Panc1 (cell line): ENCODE results near the gene NMNAT3. TPM values are rescaled to one million over a fixed set of nuclear protein-coding genes. Genes with fewer than 3 reads are reported as not detected.

ENCODE experiments used
- ATAC-seq: fragments of 200-7000 bp; cut with Tn5 transposase; 2 replicates; pipeline ENCODE4 v1.9.1; 2020; ENCODE audit warnings: mild to moderate bottlenecking, moderate library complexity
- BruUV-seq: library from RNA; stranded (reverse); fragments of 400-500 nt; replicated peaks from 2 replicates; lab custom pipeline; 2021; lab: Mats Ljungman, UMichigan
- CTCF ChIA-PET: fragments of 300-600 bp; sonication (Branson Sonifier 250); formaldehyde crosslinking; loops from one replicate; lab custom pipeline; 2022; ENCODE audit warnings: antibody characterized with exemption; lab: Charles Lee
- POLR2A ChIA-PET: fragments of 300-600 bp; sonication (Branson Sonifier 250); formaldehyde crosslinking; loops from one replicate; lab custom pipeline; 2022; ENCODE audit warnings: antibody characterized with exemption; lab: Charles Lee
- DNase-seq: peaks from one replicate; pipeline ENCODE4 v3.0.0-alpha.2; 2010; ENCODE audit warnings: low read depth, low spot score
- H3K27ac ChIP-seq: 2 replicates; pipeline ENCODE4 v1.5.1; 2011; ENCODE audit warnings: mild to moderate bottlenecking, low read length, inconsistent platforms
- H3K27me3 ChIP-seq: fragments of 200-500 bp; sonication (Bioruptor generic); 2 replicates; pipeline ENCODE4 v1.6.0; 2014; ENCODE audit warnings: low read length, inconsistent platforms; ENCODE audit not compliant: control insufficient read depth, insufficient read depth
- H3K36me3 ChIP-seq: fragments of 200-500 bp; sonication (Bioruptor generic); 2 replicates; pipeline ENCODE4 v1.5.1; 2014; ENCODE audit warnings: inconsistent platforms, mild to moderate bottlenecking, low read length, moderate library complexity; ENCODE audit not compliant: control insufficient read depth, insufficient read depth
- H3K4me1 ChIP-seq: 2 replicates; pipeline ENCODE4 v1.5.1; 2011; ENCODE audit warnings: inconsistent platforms, mild to moderate bottlenecking, low read length, moderate library complexity; ENCODE audit not compliant: control insufficient read depth, insufficient read depth
- H3K4me3 ChIP-seq, 2 experiments: 2 replicates each; pipeline ENCODE4 v1.5.1; 2011 to 2012; ENCODE audit warnings: low read depth in 2 of 2, low read length in 2 of 2, mild to moderate bottlenecking in 2 of 2, inconsistent platforms in 1 of 2, moderate library complexity in 1 of 2
- H3K9me3 ChIP-seq: fragments of 200-500 bp; sonication (Bioruptor generic); 2 replicates; pipeline ENCODE4 v1.5.1; 2014; ENCODE audit warnings: low read depth, mild to moderate bottlenecking, inconsistent platforms, low read length, moderate library complexity; ENCODE audit not compliant: control insufficient read depth, insufficient read depth
- POLR2AphosphoS5 ChIP-seq: IDR thresholded peaks from 2 replicates; pipeline ENCODE4 v1.6.1; 2012; ENCODE audit warnings: mild to moderate bottlenecking, low read depth, low read length, moderate library complexity
- SIN3A ChIP-seq: IDR thresholded peaks from 2 replicates; pipeline ENCODE4 v1.6.1; 2012; ENCODE audit warnings: low read depth, mild to moderate bottlenecking, low read length, moderate library complexity, borderline replicate concordance; ENCODE audit not compliant: insufficient read depth
- TCF7L2 ChIP-seq: IDR thresholded peaks from 2 replicates; pipeline ENCODE4 v1.6.1; 2011; ENCODE audit warnings: mild to moderate bottlenecking, low read depth, low read length, inconsistent platforms
- in situ Hi-C: cut with HindIII; loops from 2 replicates; pipeline ENCODE4 v1.10.0; 2016; ENCODE audit warnings: low sequenced_read_pairs, low pct_unique_long_range_greater_than_20kb
- intact Hi-C: fragments of 100-400 bp; cut with micrococcal nuclease; formaldehyde crosslinking; loops from one replicate; pipeline ENCODE4 v1.10.0; 2022; ENCODE audit not compliant: unreplicated experiment
- total RNA-seq: library from RNA; stranded (reverse); gene quantifications from one replicate; pipeline ENCODE4 v1.2.1, GENCODE V29; 2021; ENCODE audit not compliant: unreplicated experiment
- TF ChIP-seq, protein P1 (sequence below), 2 experiments: IDR thresholded peaks; 2 replicates each; pipeline ENCODE4 v1.6.1; 2011 to 2012; ENCODE audit warnings: low read depth in 2 of 2, control low read depth in 1 of 2, low read length in 1 of 2, mild to moderate bottlenecking in 1 of 2, moderate library complexity in 1 of 2; ENCODE audit not compliant: insufficient read depth in 1 of 2
- TF ChIP-seq, protein P2 (sequence below): fragments of 450-650 bp; IDR thresholded peaks from 2 replicates; pipeline ENCODE4 v1.5.1; 2017; ENCODE audit warnings: mild to moderate bottlenecking

Gene NMNAT3
- total RNA-seq, 1 experiment from 2014 or later, result 1.9 TPM

DNA sequence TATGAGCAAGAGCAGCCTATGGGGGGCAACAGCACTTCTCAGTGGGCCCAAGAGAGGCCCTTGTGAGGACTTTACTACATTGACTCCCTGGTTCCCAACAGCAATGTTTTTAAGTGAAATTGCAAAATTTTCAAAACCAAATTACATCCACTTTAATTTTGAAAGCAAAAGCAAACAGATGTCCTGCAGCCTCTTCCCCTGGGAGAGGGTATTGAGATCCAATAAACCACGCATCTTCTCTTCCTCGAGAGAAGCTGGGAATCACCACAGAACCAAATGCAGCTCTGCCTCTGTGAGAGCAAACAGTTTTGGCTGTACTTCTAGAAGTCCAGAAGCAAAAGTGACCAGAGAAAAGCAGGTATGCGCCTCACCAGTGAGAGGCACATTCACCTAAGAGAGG lies 25.2 kb downstream of the NMNAT3 start:
- no peak for ATAC-seq
- Histone ChIP-seq H3K27ac (no peak overlapping the region), H3K9me3 (no peaks in the 10 kb centered on the region), H3K4me1 (no peaks in the 10 kb centered on the region), H3K4me3 (no peak overlapping the region), H3K27me3 (no peaks in the 10 kb centered on the region), H3K36me3 (no peaks in the 10 kb centered on the region)
- POLR2A ChIA-PET, result no interaction called here
- intact Hi-C loops (no loop called here), in situ Hi-C loops (no loop called here)
- no peak for DNase-seq
- TF ChIP-seq, protein P1, sequence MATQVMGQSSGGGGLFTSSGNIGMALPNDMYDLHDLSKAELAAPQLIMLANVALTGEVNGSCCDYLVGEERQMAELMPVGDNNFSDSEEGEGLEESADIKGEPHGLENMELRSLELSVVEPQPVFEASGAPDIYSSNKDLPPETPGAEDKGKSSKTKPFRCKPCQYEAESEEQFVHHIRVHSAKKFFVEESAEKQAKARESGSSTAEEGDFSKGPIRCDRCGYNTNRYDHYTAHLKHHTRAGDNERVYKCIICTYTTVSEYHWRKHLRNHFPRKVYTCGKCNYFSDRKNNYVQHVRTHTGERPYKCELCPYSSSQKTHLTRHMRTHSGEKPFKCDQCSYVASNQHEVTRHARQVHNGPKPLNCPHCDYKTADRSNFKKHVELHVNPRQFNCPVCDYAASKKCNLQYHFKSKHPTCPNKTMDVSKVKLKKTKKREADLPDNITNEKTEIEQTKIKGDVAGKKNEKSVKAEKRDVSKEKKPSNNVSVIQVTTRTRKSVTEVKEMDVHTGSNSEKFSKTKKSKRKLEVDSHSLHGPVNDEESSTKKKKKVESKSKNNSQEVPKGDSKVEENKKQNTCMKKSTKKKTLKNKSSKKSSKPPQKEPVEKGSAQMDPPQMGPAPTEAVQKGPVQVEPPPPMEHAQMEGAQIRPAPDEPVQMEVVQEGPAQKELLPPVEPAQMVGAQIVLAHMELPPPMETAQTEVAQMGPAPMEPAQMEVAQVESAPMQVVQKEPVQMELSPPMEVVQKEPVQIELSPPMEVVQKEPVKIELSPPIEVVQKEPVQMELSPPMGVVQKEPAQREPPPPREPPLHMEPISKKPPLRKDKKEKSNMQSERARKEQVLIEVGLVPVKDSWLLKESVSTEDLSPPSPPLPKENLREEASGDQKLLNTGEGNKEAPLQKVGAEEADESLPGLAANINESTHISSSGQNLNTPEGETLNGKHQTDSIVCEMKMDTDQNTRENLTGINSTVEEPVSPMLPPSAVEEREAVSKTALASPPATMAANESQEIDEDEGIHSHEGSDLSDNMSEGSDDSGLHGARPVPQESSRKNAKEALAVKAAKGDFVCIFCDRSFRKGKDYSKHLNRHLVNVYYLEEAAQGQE (IDR thresholded peaks at IDR 0.05; ENCODE audit: insufficient read depth in 1 of 2, low read depth in 2 of 2, low read length in 1 of 2), result no peak
- TF ChIP-seq TCF7L2, result no peak
- no peak for TF ChIP-seq SIN3A
- no peak for TF ChIP-seq POLR2AphosphoS5
- TF ChIP-seq, protein P2, sequence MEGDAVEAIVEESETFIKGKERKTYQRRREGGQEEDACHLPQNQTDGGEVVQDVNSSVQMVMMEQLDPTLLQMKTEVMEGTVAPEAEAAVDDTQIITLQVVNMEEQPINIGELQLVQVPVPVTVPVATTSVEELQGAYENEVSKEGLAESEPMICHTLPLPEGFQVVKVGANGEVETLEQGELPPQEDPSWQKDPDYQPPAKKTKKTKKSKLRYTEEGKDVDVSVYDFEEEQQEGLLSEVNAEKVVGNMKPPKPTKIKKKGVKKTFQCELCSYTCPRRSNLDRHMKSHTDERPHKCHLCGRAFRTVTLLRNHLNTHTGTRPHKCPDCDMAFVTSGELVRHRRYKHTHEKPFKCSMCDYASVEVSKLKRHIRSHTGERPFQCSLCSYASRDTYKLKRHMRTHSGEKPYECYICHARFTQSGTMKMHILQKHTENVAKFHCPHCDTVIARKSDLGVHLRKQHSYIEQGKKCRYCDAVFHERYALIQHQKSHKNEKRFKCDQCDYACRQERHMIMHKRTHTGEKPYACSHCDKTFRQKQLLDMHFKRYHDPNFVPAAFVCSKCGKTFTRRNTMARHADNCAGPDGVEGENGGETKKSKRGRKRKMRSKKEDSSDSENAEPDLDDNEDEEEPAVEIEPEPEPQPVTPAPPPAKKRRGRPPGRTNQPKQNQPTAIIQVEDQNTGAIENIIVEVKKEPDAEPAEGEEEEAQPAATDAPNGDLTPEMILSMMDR, result no peak
- CTCF ChIA-PET, result no interaction called here
- BruUV-seq, result no TSS peak

DNA sequence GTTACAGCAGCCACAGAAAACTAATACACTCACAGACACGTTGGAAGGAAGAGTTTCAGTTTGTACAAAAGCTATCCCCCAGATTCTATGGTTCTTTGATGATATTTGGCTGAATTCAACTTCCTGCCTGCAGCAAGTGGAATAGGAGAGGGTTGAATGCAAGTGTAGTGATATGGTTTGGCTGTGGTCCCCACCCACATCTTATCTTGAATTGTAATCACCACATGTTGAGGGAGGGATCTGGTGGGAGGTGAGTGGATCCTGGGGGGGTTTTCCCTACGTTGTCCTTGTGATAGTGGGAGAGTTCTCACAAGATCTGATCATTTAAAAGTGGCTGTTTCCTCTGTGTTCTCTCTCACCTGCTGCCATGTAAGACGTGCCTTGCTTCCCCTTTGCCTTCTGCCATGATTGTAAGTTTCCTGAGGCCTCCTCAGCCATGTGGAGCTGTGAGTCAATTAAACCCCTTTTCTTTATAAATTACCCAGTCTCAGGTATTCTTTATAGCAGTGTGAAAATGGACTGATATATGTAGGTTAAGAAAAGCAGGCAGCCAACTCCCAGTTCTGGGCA lies 29.8 kb downstream of the NMNAT3 start:
- H3K27me3 ChIP-seq, result no peaks in the 10 kb centered on the region
- CTCF ChIA-PET, result no interaction called here
- POLR2A ChIA-PET, result no interaction called here
- intact Hi-C loops (no loop called here), in situ Hi-C loops (no loop called here)
- H3K4me1 ChIP-seq, result no peaks in the 10 kb centered on the region
- H3K4me3 ChIP-seq, result no peak overlapping the region
- H3K9me3 ChIP-seq, result no peaks in the 10 kb centered on the region
- TF ChIP-seq TCF7L2 (no peak), POLR2AphosphoS5 (no peak), SIN3A (no peak)
- TF ChIP-seq, protein P2, result no peak
- TF ChIP-seq, protein P1 (IDR thresholded peaks at IDR 0.05; ENCODE audit: insufficient read depth in 1 of 2, low read depth in 2 of 2, low read length in 1 of 2), result no peak
- BruUV-seq, result no TSS peak
- no peaks in the 10 kb centered on the region for H3K36me3 ChIP-seq
- DNase-seq (no peak), ATAC-seq (no peak)
- H3K27ac ChIP-seq, result no peak overlapping the region
